Esophagus muscularis mucosa (tissue), 3 donors: ENCODE results near the gene SPTLC3.

Source experiments
- EP300 ChIP-seq: sonication (generic); formaldehyde crosslinking; IDR thresholded peaks from one replicate; pipeline ENCODE4 v1.6.1; 2017; ENCODE audit warnings: antibody characterized with exemption
- TF ChIP-seq, protein P1 (sequence below), 3 experiments: fragments of 200-600 bp in 2 of 3; fragments of 450-650 bp in 1 of 3; sonication (generic) in 2 of 3; IDR thresholded peaks; one replicate each; pipeline ENCODE4 v1.5.1; 2017 to 2019; ENCODE audit warnings: antibody characterized with exemption in 3 of 3, mild to moderate bottlenecking in 2 of 3, moderate library complexity in 1 of 3

DNA sequence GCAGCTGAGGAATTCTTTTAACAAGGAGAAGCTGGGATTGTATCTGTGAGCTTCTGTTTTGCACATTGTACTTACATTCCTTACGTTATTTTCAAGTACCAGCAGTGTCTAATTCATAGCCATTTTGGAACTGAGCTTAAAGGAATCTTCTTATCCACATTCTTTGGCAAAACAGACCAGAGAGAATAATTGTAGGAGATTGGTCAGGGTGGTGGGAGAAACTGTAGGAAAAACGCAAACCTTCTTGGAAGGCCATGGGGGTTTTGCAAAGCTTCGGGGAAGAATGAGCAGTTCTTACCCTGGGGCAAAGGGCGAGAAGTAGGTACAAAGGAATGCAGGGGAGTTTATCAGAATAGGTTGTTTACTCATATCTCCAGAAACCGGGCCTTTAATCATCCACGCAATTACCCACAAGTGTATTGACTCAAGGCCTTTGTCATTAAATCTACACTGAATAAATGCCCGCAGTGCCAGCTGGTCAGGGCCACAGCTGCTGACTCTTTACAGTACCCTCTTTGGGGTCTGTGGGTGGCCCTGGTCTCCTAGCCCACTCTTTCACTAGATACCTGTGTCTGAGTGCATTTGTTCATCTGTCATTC is 39.6 kb upstream of the SPTLC3 start:
- TF ChIP-seq EP300, result no peak
- TF ChIP-seq, protein P1, sequence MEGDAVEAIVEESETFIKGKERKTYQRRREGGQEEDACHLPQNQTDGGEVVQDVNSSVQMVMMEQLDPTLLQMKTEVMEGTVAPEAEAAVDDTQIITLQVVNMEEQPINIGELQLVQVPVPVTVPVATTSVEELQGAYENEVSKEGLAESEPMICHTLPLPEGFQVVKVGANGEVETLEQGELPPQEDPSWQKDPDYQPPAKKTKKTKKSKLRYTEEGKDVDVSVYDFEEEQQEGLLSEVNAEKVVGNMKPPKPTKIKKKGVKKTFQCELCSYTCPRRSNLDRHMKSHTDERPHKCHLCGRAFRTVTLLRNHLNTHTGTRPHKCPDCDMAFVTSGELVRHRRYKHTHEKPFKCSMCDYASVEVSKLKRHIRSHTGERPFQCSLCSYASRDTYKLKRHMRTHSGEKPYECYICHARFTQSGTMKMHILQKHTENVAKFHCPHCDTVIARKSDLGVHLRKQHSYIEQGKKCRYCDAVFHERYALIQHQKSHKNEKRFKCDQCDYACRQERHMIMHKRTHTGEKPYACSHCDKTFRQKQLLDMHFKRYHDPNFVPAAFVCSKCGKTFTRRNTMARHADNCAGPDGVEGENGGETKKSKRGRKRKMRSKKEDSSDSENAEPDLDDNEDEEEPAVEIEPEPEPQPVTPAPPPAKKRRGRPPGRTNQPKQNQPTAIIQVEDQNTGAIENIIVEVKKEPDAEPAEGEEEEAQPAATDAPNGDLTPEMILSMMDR (IDR thresholded peaks at IDR 0.05), result no peak
